T-helper 1 cell treated with Interleukin-12 subunit alpha and Interleukin-12 subunit beta and Interleukin-4 antibody, amounts not matched to agents 30 μg/mL and 1 μg/mL, for 36 hours (primary cell): ENCODE results near the gene CRISPLD2.

ENCODE experiments used
- H3K27ac Mint-ChIP-seq: one replicate; pipeline ENCODE4 v1.8.0; 2021; ENCODE audit warnings: mild to moderate bottlenecking, mixed read lengths
- H3K27me3 Mint-ChIP-seq: one replicate; pipeline ENCODE4 v1.8.0; 2021; ENCODE audit warnings: low read depth, mixed read lengths
- H3K36me3 Mint-ChIP-seq: one replicate; pipeline ENCODE4 v1.8.0; 2021; ENCODE audit warnings: low read depth, mixed read lengths
- H3K4me1 Mint-ChIP-seq: one replicate; pipeline ENCODE4 v1.8.0; 2021; ENCODE audit warnings: low read depth, mixed read lengths
- H3K4me3 Mint-ChIP-seq: one replicate; pipeline ENCODE4 v1.8.0; 2021; ENCODE audit warnings: mild to moderate bottlenecking, moderate library complexity, mixed read lengths
- H3K9me3 Mint-ChIP-seq: one replicate; pipeline ENCODE4 v1.8.0; 2021; ENCODE audit warnings: mixed read lengths

Gene CRISPLD2

DNA sequence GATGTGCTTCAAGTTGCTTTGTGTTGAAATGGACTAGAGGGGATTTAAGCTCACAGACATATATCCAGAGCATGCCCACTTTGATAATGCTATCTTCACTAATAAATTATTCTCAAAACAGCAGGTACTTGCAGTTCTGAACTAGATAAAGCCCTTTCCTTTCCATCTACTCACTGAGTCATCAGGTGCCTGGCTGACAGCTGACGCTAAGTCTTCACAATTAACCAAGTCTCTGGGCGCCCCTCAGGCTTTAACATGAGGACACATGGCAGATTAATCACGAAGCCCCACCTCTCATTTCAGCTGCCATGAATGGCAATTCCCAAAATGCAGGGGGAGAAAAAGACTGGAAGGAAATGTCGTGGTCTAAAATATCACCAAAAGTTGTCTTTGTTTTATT, 29.5 kb upstream of the CRISPLD2 start:
- Mint-ChIP-seq H3K27me3 (no peaks in the 10 kb centered on the region), H3K27ac (no peak overlapping the region), H3K9me3 (no peaks in the 10 kb centered on the region), H3K4me1 (peaks cover 1% of the 10 kb centered on the region), H3K4me3 (no peak overlapping the region), H3K36me3 (no peaks in the 10 kb centered on the region)

DNA sequence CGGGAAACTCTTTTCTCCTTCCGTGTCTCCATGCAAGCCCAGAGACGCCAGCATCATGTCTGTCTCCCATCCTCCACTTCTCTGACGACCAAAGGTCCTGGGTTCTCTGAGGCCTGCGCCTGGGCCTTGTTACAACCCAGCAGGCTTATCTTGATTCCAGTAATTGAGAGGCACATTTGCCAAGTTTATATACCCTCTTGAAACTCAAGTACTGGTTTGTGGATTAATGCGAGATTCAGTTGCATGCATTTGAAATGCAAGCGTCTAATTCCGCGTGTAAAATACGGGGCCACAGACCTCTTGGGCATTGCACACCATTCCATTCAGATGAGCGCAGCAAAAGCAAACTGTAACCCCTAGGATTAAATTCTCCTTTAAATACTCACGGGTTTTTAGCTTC, 28.7 kb upstream of the CRISPLD2 start:
- Mint-ChIP-seq H3K36me3 (no peaks in the 10 kb centered on the region), H3K27me3 (no peaks in the 10 kb centered on the region), H3K27ac (no peak overlapping the region), H3K4me1 (peaks cover 1% of the 10 kb centered on the region), H3K9me3 (no peaks in the 10 kb centered on the region), H3K4me3 (no peak overlapping the region)

DNA sequence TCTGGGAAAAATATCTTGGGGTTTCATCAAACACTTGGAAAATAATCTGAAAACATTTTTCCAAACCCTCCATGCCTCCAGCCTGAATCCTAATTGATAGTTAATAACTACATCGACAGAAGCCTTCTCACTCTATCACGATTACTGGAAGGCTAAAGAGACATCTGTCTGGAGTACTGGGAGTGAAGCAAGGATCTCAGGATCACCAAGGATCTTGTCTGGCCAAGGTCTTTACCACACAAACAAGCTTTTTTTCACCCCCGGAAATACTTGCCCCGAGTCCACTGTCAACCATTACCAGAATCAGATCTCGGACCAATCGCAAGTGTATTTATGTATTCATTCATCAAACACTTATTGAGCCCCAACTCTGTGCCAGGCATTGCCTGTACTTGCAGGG, 28.3 kb upstream of the CRISPLD2 start:
- no peaks in the 10 kb centered on the region for H3K27me3 Mint-ChIP-seq
- no peaks in the 10 kb centered on the region for H3K9me3 Mint-ChIP-seq
- no peaks in the 10 kb centered on the region for H3K36me3 Mint-ChIP-seq
- no peak overlapping the region for H3K4me3 Mint-ChIP-seq
- H3K4me1 Mint-ChIP-seq, result peaks cover 1% of the 10 kb centered on the region
- H3K27ac Mint-ChIP-seq, result no peak overlapping the region

DNA sequence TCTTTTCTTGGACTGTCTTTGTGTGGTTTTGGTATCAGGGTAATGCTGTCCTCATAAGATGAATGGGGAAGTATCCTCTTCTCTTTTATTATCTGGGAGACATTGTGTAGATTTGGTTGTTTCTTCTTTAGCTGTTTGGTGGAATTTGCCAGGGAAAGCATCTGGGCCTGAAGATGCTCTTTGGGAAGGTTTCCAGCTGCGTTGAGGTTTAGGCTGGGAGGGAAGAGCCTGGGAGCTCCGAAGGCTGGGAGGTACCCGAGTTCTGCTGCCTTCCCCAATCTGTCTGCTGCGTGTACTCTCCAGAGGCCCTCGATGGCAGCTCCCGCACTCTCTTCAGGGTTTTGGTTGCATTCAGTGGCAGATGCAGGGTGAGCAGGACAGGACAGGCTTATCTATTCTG, 25.6 kb upstream of the CRISPLD2 start:
- peaks cover 1% of the 10 kb centered on the region for H3K4me1 Mint-ChIP-seq
- H3K9me3 Mint-ChIP-seq, result no peaks in the 10 kb centered on the region
- no peaks in the 10 kb centered on the region for H3K36me3 Mint-ChIP-seq
- no peak overlapping the region for H3K4me3 Mint-ChIP-seq
- no peak overlapping the region for H3K27ac Mint-ChIP-seq
- no peaks in the 10 kb centered on the region for H3K27me3 Mint-ChIP-seq

DNA sequence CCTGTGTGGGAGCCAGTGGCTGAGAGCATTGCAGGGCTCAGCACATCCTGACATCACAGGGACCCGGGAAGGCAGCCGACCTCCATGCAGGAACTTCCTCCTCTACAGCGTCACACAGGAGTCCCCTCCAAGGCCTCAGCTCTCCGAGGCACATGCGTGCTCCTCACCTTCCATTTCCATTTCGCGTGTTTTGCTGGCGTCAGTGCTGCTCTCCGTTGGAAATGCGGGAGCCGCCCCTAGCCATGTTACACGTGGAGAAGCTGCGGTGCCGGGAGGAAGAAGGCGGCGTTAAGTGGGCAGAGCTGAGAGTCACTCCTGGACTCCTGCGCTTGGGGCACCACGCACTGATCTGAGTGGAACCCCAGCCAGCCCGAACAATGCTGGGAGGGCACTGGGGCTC, 25.2 kb upstream of the CRISPLD2 start:
- Mint-ChIP-seq H3K27ac (no peak overlapping the region), H3K36me3 (no peaks in the 10 kb centered on the region), H3K27me3 (no peaks in the 10 kb centered on the region), H3K4me1 (peaks cover 1% of the 10 kb centered on the region), H3K9me3 (no peaks in the 10 kb centered on the region), H3K4me3 (no peak overlapping the region)

DNA sequence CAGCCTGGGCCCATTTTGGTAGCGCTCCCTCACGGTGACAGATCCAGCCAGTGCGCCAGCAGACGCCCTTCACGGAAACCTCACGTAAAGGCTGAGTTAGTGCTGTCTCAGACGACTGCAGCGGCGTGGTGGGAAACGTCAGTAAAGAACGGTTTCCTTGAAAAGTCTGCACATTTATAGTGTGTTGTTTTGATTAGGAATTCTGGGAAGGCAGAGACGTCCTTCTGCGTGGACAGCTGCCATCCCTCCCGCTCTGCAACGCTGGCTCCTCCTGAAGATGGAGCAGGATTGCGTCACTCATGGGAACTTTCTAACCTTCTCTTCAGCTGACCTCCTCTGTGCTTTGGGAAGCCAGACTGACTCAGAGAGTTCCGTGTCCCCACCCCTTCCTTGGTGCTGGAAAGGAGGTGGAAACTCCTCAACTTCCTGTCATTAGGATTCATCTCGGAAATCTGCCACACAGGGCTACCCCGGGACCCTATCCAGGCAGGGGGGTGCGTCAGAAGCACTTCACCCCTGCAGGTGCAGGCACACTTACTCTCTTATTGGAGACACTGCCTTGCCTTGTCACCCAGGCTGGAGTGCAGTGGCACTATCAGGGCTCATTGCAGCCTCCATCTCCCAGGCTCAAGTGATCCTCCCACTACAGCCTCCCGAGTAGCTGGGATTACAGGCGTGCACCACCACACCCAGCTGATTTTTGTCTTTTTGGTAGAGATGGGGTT, 24.3 kb upstream of the CRISPLD2 start:
- Mint-ChIP-seq H3K27me3 (no peaks in the 10 kb centered on the region), H3K36me3 (no peaks in the 10 kb centered on the region), H3K4me3 (no peak overlapping the region), H3K27ac (no peak overlapping the region), H3K4me1 (peaks cover 1% of the 10 kb centered on the region), H3K9me3 (no peaks in the 10 kb centered on the region)

DNA sequence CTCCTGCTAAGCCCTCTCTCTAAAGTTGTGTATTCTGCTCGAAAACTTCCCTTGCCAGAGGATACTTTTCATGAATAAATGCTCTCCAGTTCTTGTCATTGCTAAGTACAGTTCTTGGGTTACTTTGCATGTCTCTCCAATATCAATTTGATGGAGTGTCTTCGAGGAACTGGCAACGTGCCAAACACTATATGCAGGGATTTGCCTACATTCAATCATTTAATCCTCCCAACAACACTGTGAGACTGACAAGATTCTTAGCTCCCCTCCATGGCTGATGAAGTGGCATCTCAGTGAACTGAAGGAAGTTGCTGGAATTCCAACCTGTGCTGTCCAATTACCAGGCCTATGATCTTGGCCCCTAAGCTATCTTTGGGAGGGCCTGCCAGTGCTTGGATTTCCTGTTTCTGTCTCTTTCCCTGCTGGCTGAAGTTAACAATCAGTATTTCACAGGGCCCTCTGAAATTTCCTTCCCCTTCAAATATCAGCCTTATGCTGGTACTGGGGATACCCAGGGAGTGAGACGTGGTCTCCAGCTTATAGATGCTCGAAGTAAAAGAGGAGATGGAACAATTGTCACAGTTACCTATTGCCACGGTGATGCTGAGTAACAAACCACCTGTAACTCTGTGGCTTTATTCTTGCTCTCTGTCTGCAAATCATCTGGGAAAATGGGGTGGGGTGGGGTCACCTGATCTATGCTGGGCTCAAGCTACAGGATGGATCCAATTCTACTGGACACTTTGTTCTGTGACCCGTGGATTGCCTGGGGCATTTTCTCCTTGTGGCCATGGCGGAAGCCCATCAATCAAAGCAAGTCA, 19.4 kb upstream of the CRISPLD2 start:
- H3K27me3 Mint-ChIP-seq, result no peaks in the 10 kb centered on the region
- H3K4me3 Mint-ChIP-seq, result no peak overlapping the region
- H3K36me3 Mint-ChIP-seq, result no peaks in the 10 kb centered on the region
- no peaks in the 10 kb centered on the region for H3K9me3 Mint-ChIP-seq
- H3K4me1 Mint-ChIP-seq, result peaks cover 2% of the 10 kb centered on the region
- no peak overlapping the region for H3K27ac Mint-ChIP-seq

DNA sequence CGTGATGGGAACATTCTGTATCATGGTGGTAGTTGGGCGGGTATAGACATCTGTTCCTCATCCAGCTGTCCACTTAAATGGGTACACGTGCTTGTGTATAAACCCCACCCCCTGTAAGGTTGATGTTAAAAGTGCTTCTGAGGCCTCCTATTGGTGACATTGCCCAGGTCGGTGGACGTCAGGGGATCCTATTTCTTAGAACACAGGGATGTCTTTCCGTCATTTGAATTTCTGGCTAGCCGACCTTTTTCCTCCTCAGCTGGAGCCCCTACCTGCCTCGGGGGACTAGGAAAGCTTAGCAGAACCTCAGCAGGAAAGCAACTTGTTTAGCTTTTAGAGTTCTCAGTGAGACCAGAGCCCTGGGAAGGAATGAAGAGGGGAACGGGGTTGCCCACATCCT, 16.6 kb upstream of the CRISPLD2 start:
- no peak overlapping the region for H3K27ac Mint-ChIP-seq
- H3K36me3 Mint-ChIP-seq, result no peaks in the 10 kb centered on the region
- H3K4me1 Mint-ChIP-seq, result peaks cover 10% of the 10 kb centered on the region
- H3K9me3 Mint-ChIP-seq, result no peaks in the 10 kb centered on the region
- no peak overlapping the region for H3K4me3 Mint-ChIP-seq
- no peaks in the 10 kb centered on the region for H3K27me3 Mint-ChIP-seq

DNA sequence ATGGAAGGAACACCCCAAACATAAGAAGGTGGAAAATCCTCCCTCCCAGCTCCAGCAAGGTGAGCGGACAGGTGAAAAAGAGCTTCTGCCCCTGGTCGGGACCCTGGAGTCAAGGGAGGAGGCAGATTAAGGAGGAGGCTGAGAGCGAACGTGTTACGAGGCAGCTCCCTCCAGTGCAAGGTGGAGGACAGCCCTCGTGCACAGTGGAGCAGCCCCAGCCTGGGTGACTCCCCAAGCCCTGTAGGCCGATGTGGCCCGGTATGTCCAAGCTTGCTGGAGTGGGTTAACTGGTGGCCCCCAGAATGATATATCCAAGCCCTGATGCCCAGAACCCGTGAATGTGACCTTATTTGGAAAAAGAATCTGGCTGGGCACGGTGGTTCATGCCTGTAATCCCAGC, 15.5 kb upstream of the CRISPLD2 start:
- H3K9me3 Mint-ChIP-seq, result no peaks in the 10 kb centered on the region
- H3K4me3 Mint-ChIP-seq, result no peak overlapping the region
- H3K36me3 Mint-ChIP-seq, result no peaks in the 10 kb centered on the region
- H3K27me3 Mint-ChIP-seq, result no peaks in the 10 kb centered on the region
- H3K27ac Mint-ChIP-seq, result no peak overlapping the region
- H3K4me1 Mint-ChIP-seq, result peaks cover 10% of the 10 kb centered on the region

DNA sequence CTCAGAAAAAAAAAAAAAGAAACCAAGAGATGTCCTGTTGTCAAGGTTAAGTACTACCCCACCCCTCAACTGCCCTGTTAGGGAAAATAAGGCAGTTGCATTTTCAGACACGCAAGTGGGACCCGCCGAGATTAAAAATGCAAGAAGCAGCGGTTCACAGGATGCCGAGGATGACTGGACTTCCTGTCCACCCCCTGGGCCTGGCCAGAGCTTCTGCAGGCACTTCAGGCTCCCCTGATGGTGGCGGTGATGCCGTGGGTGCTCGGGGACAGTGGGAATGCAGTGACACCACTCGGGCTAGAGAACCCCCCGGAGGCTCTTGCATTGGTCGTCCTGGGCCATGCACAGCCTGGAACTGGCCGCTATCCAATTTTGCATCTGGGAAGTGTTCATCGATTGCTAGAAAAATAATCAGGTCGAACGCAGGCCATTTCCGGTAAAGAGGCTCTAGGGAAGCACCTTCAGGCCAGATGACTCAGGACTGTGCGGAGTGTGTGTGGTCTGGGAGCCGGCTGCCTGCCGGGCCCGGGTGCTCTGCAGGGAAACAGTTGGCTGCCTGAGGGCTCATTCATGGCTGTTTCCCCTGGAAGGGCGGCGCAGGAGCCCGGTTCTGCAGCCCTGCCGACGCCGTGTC, 13.4 kb upstream of the CRISPLD2 start:
- H3K9me3 Mint-ChIP-seq, result no peaks in the 10 kb centered on the region
- no peak overlapping the region for H3K27ac Mint-ChIP-seq
- H3K4me1 Mint-ChIP-seq, result peaks cover 22% of the 10 kb centered on the region
- no peaks in the 10 kb centered on the region for H3K27me3 Mint-ChIP-seq
- H3K4me3 Mint-ChIP-seq, result peak overlapping the region; percentile 10
- H3K36me3 Mint-ChIP-seq, result no peaks in the 10 kb centered on the region

DNA sequence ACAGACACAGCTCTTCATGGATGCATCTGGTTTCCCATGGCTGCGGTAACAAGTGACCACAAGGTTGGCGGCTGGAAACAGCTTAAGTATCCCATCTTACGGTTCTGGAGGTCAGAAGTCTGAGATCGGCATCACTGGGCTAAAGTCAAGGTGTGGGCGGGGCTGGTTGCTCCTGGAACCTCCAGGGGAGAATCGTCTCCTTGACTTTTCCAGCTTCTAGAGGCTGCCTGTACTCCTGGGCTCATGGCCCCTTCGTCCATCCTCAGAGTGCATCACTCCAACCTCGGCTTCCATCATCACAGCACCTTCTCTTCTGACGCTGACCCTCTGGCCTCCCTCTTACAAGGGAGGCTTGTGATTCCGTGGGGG, 12.9 kb upstream of the CRISPLD2 start:
- peaks cover 26% of the 10 kb centered on the region for H3K4me1 Mint-ChIP-seq
- H3K27me3 Mint-ChIP-seq, result no peaks in the 10 kb centered on the region
- no peaks in the 10 kb centered on the region for H3K36me3 Mint-ChIP-seq
- no peak overlapping the region for H3K4me3 Mint-ChIP-seq
- H3K27ac Mint-ChIP-seq, result no peak overlapping the region
- H3K9me3 Mint-ChIP-seq, result no peaks in the 10 kb centered on the region

DNA sequence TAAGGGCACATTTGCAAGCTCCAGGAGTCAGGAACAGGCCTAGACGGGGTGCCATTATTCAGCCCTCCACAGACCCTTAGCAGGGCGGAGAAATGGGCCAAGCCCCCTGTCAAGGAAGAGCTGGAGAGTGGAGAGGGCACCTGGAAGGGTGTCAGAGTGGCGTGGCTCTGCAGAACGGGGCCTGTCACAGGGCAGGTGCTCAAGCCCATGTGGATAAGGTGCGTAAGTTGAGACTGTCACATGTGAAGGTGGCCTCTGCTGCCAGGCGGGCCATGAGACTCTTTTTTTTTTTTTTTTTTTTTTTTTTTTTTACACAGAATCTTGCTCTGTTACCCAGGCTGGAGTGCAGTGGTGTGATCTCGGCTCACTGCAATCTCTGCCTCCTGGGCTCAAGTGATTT, 12.0 kb upstream of the CRISPLD2 start:
- no peaks in the 10 kb centered on the region for H3K9me3 Mint-ChIP-seq
- no peaks in the 10 kb centered on the region for H3K36me3 Mint-ChIP-seq
- H3K4me1 Mint-ChIP-seq, result peaks cover 29% of the 10 kb centered on the region
- no peak overlapping the region for H3K4me3 Mint-ChIP-seq
- H3K27me3 Mint-ChIP-seq, result no peaks in the 10 kb centered on the region
- no peak overlapping the region for H3K27ac Mint-ChIP-seq

DNA sequence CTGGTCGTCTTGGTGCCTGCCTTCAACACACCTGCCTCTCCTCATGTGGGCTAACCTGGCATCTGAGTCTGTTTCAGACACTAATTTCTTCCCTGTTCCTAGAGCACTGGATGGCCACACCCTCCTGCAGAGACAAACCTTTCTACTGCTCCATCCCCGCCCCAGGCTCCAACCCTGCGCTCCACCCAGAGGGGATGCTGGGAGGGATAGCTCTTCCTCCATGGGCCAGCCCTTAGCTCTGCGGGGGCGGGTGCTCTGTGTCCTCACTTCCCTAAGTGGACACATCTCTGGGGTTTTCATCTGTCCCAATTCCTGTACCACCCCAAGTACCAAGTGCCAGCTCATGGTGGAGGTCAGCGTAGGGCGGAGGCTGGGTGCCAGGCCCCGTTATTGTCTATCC, 11.0 kb upstream of the CRISPLD2 start:
- Mint-ChIP-seq H3K36me3 (no peaks in the 10 kb centered on the region), H3K27ac (no peak overlapping the region)

DNA sequence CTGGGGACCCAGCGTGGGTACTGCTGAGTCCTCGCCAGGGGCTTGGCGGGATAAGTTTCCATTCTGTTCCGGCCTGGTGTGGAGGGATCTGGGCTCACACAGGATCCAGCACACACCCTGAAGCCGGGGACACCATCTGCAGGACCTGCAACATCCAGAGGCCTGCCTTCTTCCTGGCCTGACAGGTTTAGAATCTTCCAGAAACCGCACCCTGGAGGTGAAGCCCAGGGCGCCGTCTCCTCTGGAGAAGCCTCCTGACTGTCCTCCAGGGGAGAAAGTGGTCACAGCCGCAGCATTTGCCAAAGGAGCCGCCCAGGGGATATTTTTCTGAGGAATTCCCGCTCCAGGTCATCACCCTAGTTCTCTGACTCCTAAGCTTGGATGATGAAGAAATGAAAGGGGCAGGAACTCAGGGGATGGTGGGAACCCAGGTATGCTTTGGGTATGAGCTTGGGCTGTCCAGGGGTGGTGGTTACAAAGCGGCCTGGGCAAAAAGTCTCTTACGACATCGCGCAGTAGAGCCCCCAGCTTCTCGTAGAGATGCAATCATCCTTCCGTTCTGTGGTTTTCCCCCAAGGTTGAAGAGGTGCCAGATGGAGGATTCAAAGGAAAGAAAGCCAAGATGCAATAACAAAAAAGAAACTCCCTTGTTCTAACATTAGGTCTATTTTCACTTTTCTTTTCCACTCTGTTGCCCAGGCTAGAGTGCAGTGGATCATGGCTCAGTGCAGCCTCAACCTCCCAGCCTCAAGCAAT, 9.1 kb upstream of the CRISPLD2 start:
- Mint-ChIP-seq H3K4me3 (peak overlapping the region; percentile 12), H3K4me1 (peaks cover 25% of the 10 kb centered on the region), H3K27me3 (peaks cover 7% of the 10 kb centered on the region), H3K36me3 (no peaks in the 10 kb centered on the region), H3K9me3 (no peaks in the 10 kb centered on the region), H3K27ac (peak overlapping the region; percentile 81)

More for the DNA sequence above, 11.0 kb upstream of the CRISPLD2 start:
- H3K4me1 Mint-ChIP-seq, result peaks cover 29% of the 10 kb centered on the region
- peaks cover 3% of the 10 kb centered on the region for H3K27me3 Mint-ChIP-seq
- no peak overlapping the region for H3K4me3 Mint-ChIP-seq
- H3K9me3 Mint-ChIP-seq, result no peaks in the 10 kb centered on the region
